Left cardiac atrium (tissue), 4 donors: Measurements from ENCODE around the gene CCL16. TPM values are rescaled to one million over a fixed set of nuclear protein-coding genes. Genes with fewer than 3 reads are reported as not detected.

Experiments
- ATAC-seq, 2 donors: fragments of 200-7000 bp; cut with Tn5 transposase; one replicate each; pipeline ENCODE4 v1.9.1; 2020; ENCODE audit warnings: mild to moderate bottlenecking in 2 of 2, moderate library complexity in 2 of 2
- DNase-seq: peaks from one replicate; pipeline ENCODE4 v3.0.0-alpha.2; 2020
- intact Hi-C, 2 donors: fragments of 100-400 bp; cut with DNase I; formaldehyde crosslinking; loops; one replicate each; pipeline versions ENCODE4 v1.14.1 to v1.15.1; 2022 to 2023
- total RNA-seq, 2 donors: library from RNA; stranded (reverse); fragmentation: NEBNext Ultra II Directional; extraction: Animal tissue kit (Norgen Biotek cat#: 25700); gene quantifications; one replicate each; pipeline ENCODE4 v1.2.1, GENCODE V29; 2021
- donor health status: DM: no; HTN: yes; CAD: no.
- donor health status: DM: no; HTN: yes; CAD: no; lungs with severe emphysema.
- donor health status: DM: yes; HTN: yes; CAD: no.
- donor health status: Dilated cardiomyopathy.

The CCL16 gene
- total RNA-seq, 2 donors from 2014 or later = 0.27 TPM; not detected in 1

GRCh38 chr17:35991075-35991474 is 9.8 kb upstream of the CCL16 start:
- no peak for ATAC-seq
- DNase-seq = no peak
- intact Hi-C loops = no loop called here

GRCh38 chr17:35988164-35988563 is 6.9 kb upstream of the CCL16 start:
- ATAC-seq (no peak), DNase-seq (no peak)
- intact Hi-C loops = loop anchor here in 1 of 2 donors (10.0 kb wide), 1 partner anchor 477 kb away; no protein-coding TSS in a partner anchor

GRCh38 chr17:35986643-35987042 is 5.3 kb upstream of the CCL16 start, which contains the start of gene CCL14:
Gene CCL14 (minus strand): TSS chr17:35986729. CDS start chr17:35986649, 80 bp downstream.
- peak in 1 of 2 donors; percentile 74 for ATAC-seq
- no peak for DNase-seq
- intact Hi-C loops = loop anchor here in 1 of 2 donors (10.0 kb wide), 1 partner anchor 478 kb away; no protein-coding TSS in a partner anchor

GRCh38 chr17:35984140-35984539 is 2.8 kb upstream of the CCL16 start:
- DNase-seq (no peak), ATAC-seq (no peak)
- intact Hi-C loops = loop anchor here in 1 of 2 donors (10.0 kb wide), 1 partner anchor 481 kb away; no protein-coding TSS in a partner anchor

GRCh38 chr17:35982409-35983191 is 1.3 kb upstream of the CCL16 start:
- ATAC-seq = no peak
- no peak for DNase-seq
- intact Hi-C loops = loop anchor here in 1 of 2 donors (10.0 kb wide), 1 partner anchor 482 kb away; no protein-coding TSS in a partner anchor

GRCh38 chr17:35981908-35982330 is 622 bp upstream of the CCL16 start:
- ATAC-seq = no peak
- intact Hi-C loops = loop anchor here in 1 of 2 donors (10.0 kb wide), 1 partner anchor 483 kb away; no protein-coding TSS in a partner anchor

GRCh38 chr17:35978346-35978745 is 3.0 kb downstream of the CCL16 start:
- no peak for DNase-seq
- no peak for ATAC-seq
- intact Hi-C loops = no loop called here

More at GRCh38 chr17:35981908-35982330, 622 bp upstream of the CCL16 start:
- no peak for DNase-seq

- ATAC-seq (no peak), DNase-seq (no peak)
- intact Hi-C loops = no loop called here
Measured at GRCh38 chr17:35977509-35977908, 3.8 kb downstream of the CCL16 start.

GRCh38 chr17:35973333-35974260 is 7.7 kb downstream of the CCL16 start:
- DNase-seq = peak; percentile 29
- intact Hi-C loops = loop anchor here in 1 of 2 donors (5.0 kb wide), 1 partner anchor 99 kb away; no protein-coding TSS in a partner anchor
- ATAC-seq = peak in 1 of 2 donors; percentile 19

- ATAC-seq (no peak), DNase-seq (no peak)
- intact Hi-C loops = loop anchor here in 1 of 2 donors (5.0 kb wide), 1 partner anchor 99 kb away; no protein-coding TSS in a partner anchor
Measured at GRCh38 chr17:35972945-35973332, 8.4 kb downstream of the CCL16 start.

- ATAC-seq (no peak), DNase-seq (no peak)
- intact Hi-C loops = loop anchor here in 1 of 2 donors (5.0 kb wide), 1 partner anchor 100 kb away; no protein-coding TSS in a partner anchor
Measured at GRCh38 chr17:35972535-35972934, 8.8 kb downstream of the CCL16 start.

- intact Hi-C loops = loop anchor here in 1 of 2 donors (5.0 kb wide), 1 partner anchor 100 kb away; no protein-coding TSS in a partner anchor
- no peak for DNase-seq
- ATAC-seq = no peak
Measured at GRCh38 chr17:35972066-35972465, 9.2 kb downstream of the CCL16 start.

GRCh38 chr17:35969558-35970380 is 11.5 kb downstream of the CCL16 start:
- peak; percentile 75 for DNase-seq
- ATAC-seq = peak; percentile 78 to 82
- intact Hi-C loops = loop anchor here in 1 of 2 donors (2.0 to 5.0 kb wide), 3 partner anchors 103 to 513 kb away; no protein-coding TSS in a partner anchor

- DNase-seq (no peak), ATAC-seq (no peak)
- intact Hi-C loops = loop anchor here in 1 of 2 donors (2.0 kb wide), 2 partner anchors 180 to 514 kb away; no protein-coding TSS in a partner anchor
Measured at GRCh38 chr17:35968520-35969054, 12.7 kb downstream of the CCL16 start.

- no peak for DNase-seq
- no peak for ATAC-seq
- intact Hi-C loops = no loop called here
Measured at GRCh38 chr17:35965272-35965671, 16.0 kb downstream of the CCL16 start.

GRCh38 chr17:35963663-35964062 is 17.6 kb downstream of the CCL16 start:
- DNase-seq (no peak), ATAC-seq (no peak)

GRCh38 chr17:35953720-35954119 is 27.6 kb downstream of the CCL16 start:
- no peak for ATAC-seq
- intact Hi-C loops = no loop called here

More at GRCh38 chr17:35963663-35964062, 17.6 kb downstream of the CCL16 start:
- intact Hi-C loops = no loop called here

GRCh38 chr17:35949401-35949800 is 31.9 kb downstream of the CCL16 start:
- intact Hi-C loops = no loop called here
- ATAC-seq (no peak), DNase-seq (no peak)

More at GRCh38 chr17:35953720-35954119, 27.6 kb downstream of the CCL16 start:
- DNase-seq = no peak
